ENCODE data around the gene EID2. TPM values are rescaled to one million over a fixed set of nuclear protein-coding genes. Genes with fewer than 3 reads are reported as not detected.

Gene EID2
- total RNA-seq, 1 donor from 2014 or later, result 6.8 TPM

- no peak for TF ChIP-seq CTCF (IDR thresholded peaks at IDR 0.05; ENCODE audit: insufficient read depth, low read length, severe bottlenecking)
- no peak overlapping the region for H3K4me3 ChIP-seq (ENCODE audit: low read depth, low read length)
- H3K27me3 ChIP-seq (ENCODE audit: control insufficient read depth, insufficient read depth, low read length), result peaks cover 26% of the 10 kb centered on the region
- H3K36me3 ChIP-seq (ENCODE audit: control insufficient read depth, insufficient read depth, low read length), result no peaks in the 10 kb centered on the region
- DNase-seq (ENCODE audit: low read depth), result no peak
- FAIRE-seq, result no peak
Measured at GRCh38 chr19:39515551-39516191, 24.3 kb downstream of the EID2 start.

GRCh38 chr19:39514840-39515550, 25.0 kb downstream of the EID2 start, which contains the start of gene SELENOV:
SELENOV (plus strand) TSS chr19:39515139; CDS start chr19:39515213, 74 bp downstream.
- Histone ChIP-seq H3K27me3 (ENCODE audit: control insufficient read depth, insufficient read depth, low read length) (peaks cover 26% of the 10 kb centered on the region), H3K4me3 (ENCODE audit: low read depth, low read length) (no peak within 1 kb of the TSS), H3K36me3 (ENCODE audit: control insufficient read depth, insufficient read depth, low read length) (no peaks in the 10 kb centered on the region)
- no peak for FAIRE-seq
- TF ChIP-seq CTCF (IDR thresholded peaks at IDR 0.05; ENCODE audit: insufficient read depth, low read length, severe bottlenecking), result no peak
- DNase-seq (ENCODE audit: low read depth), result no peak

- no peaks in the 10 kb centered on the region for H3K36me3 ChIP-seq (ENCODE audit: control insufficient read depth, insufficient read depth, low read length)
- peaks cover 22% of the 10 kb centered on the region for H3K27me3 ChIP-seq (ENCODE audit: control insufficient read depth, insufficient read depth, low read length)
- no peak for DNase-seq (ENCODE audit: low read depth)
- no peak for FAIRE-seq
- H3K4me3 ChIP-seq (ENCODE audit: low read depth, low read length), result no peak overlapping the region
- TF ChIP-seq CTCF (IDR thresholded peaks at IDR 0.05; ENCODE audit: insufficient read depth, low read length, severe bottlenecking), result no peak
Measured at GRCh38 chr19:39512988-39513387, 27.0 kb downstream of the EID2 start.

DNA sequence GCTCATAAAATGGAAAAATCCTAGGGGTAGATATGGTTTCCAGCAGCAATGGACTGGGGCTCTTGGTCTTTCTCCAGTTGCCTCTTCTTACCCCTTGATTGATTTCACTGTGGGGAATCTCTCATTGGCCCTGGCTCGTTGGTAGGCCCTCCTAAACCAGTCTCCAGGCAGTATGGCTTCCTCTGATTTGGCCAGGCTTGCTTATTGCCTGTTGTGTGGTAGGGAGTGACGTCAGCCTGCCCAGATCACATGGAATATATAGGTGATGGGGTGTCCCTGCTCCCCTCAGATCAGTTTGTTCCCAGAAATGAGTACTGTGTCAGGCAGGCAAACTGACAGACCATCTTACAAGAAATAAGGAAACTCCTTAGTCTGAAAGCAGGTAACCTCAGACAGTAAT, 30.7 kb downstream of the EID2 start:
- Histone ChIP-seq H3K27me3 (ENCODE audit: control insufficient read depth, insufficient read depth, low read length) (peaks cover 3% of the 10 kb centered on the region), H3K36me3 (ENCODE audit: control insufficient read depth, insufficient read depth, low read length) (no peaks in the 10 kb centered on the region), H3K4me3 (ENCODE audit: low read depth, low read length) (no peak overlapping the region)
- DNase-seq (ENCODE audit: low read depth) (no peak), FAIRE-seq (no peak)
- TF ChIP-seq CTCF (IDR thresholded peaks at IDR 0.05; ENCODE audit: insufficient read depth, low read length, severe bottlenecking), result no peak

DNA sequence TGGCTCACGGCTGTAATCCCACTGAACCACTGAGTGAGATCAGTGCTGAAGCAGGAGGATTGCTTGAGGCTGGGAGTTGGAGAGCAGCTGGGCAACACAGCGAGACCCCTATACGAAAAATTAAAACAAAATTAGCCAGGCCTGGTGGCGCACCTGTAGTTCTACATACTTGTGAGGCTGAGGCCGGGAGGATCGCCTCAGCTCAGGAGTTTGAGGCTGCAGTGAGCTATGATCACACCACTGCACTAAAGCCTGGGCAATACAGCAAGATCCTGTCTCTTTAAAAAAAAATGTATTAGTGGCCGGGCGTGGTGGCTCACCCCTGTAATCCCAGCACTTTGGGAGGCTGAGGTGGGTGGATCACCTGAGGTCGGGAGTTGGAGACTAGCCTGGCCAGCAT, 31.3 kb downstream of the EID2 start:
- Histone ChIP-seq H3K4me3 (ENCODE audit: low read depth, low read length) (no peak overlapping the region), H3K27me3 (ENCODE audit: control insufficient read depth, insufficient read depth, low read length) (no peaks in the 10 kb centered on the region), H3K36me3 (ENCODE audit: control insufficient read depth, insufficient read depth, low read length) (no peaks in the 10 kb centered on the region)
- TF ChIP-seq CTCF (IDR thresholded peaks at IDR 0.05; ENCODE audit: insufficient read depth, low read length, severe bottlenecking), result no peak
- FAIRE-seq, result no peak
- no peak for DNase-seq (ENCODE audit: low read depth)

All from bronchial epithelial cell (primary cell).